HEK293 (cell line): ENCODE data around the gene HDC.

Source experiments
- CTCF ChIA-PET: fragments of 350-600 bp; formaldehyde crosslinking; extraction: SDS; loops from one replicate; lab custom pipeline; 2021; ENCODE audit warnings: antibody characterized with exemption; lab: Yijun Ruan, JAX
- POLR2A ChIA-PET: fragments of 300-600 bp; formaldehyde crosslinking; extraction: SDS; loops from one replicate; lab custom pipeline; 2020; ENCODE audit warnings: antibody characterized with exemption, inconsistent platforms; lab: Yijun Ruan, JAX
- H3K27ac ChIP-seq: fragments of 200-500 bp; sonication (Bioruptor generic); 2 replicates; pipeline ENCODE4 v1.5.1; 2014; ENCODE audit warnings: low read depth, low read length, control low read depth, inconsistent platforms; ENCODE audit errors: extremely low read depth
- H3K36me3 ChIP-seq, 2 experiments: fragments of 200-500 bp in 1 of 2; sonication (Bioruptor generic) in 1 of 2; 1 replicate in 1 of 2; 2 replicates in 1 of 2; pipeline ENCODE4 v1.5.1; 2014 to 2017; ENCODE audit warnings: inconsistent platforms in 2 of 2, low read length in 2 of 2; ENCODE audit not compliant: control insufficient read depth in 2 of 2, insufficient read depth in 1 of 2
- H3K4me1 ChIP-seq: fragments of 200-500 bp; sonication (Bioruptor generic); 2 replicates; pipeline ENCODE4 v1.5.1; 2014; ENCODE audit warnings: mild to moderate bottlenecking, low read length, inconsistent platforms; ENCODE audit not compliant: control insufficient read depth, insufficient read depth
- H3K4me3 ChIP-seq: 2 replicates; pipeline ENCODE4 v1.5.1; 2011; ENCODE audit warnings: low read depth, mild to moderate bottlenecking, control low read depth, low read length, moderate library complexity
- H3K9me3 ChIP-seq: fragments of 200-500 bp; sonication (Bioruptor generic); 2 replicates; pipeline ENCODE4 v1.5.1; 2014; ENCODE audit warnings: low read depth, low read length, inconsistent platforms; ENCODE audit not compliant: control insufficient read depth, insufficient read depth
- TSHZ1 ChIP-seq: fragments of 450-650 bp; formaldehyde crosslinking; IDR thresholded peaks from 2 replicates; pipeline ENCODE4 v1.5.1; 2016; ENCODE audit warnings: missing biosample characterization, missing genetic modification characterization, borderline replicate concordance
- ZBTB17 ChIP-seq: fragments of 450-650 bp; formaldehyde crosslinking; IDR thresholded peaks from 2 replicates; pipeline ENCODE4 v1.5.1; 2016; ENCODE audit warnings: missing biosample characterization, missing genetic modification characterization
- ZFP3 ChIP-seq: fragments of 450-650 bp; formaldehyde crosslinking; IDR thresholded peaks from 2 replicates; pipeline ENCODE4 v1.5.1; 2016; ENCODE audit warnings: low read depth, missing biosample characterization, missing genetic modification characterization
- ZNF121 ChIP-seq: fragments of 450-650 bp; formaldehyde crosslinking; IDR thresholded peaks from 2 replicates; pipeline ENCODE4 v1.5.1; 2016; ENCODE audit warnings: missing biosample characterization, missing genetic modification characterization
- ZNF223 ChIP-seq: fragments of 450-650 bp; formaldehyde crosslinking; IDR thresholded peaks from 2 replicates; pipeline ENCODE4 v1.5.1; 2016; ENCODE audit warnings: missing biosample characterization, missing genetic modification characterization
- ZNF274 ChIP-seq, 2 experiments: fragments of 200-500 bp in 1 of 2; fragments of 450-650 bp in 1 of 2; sonication (Bioruptor generic) in 1 of 2; formaldehyde crosslinking in 1 of 2; IDR thresholded peaks; 2 replicates each; pipeline versions ENCODE4 v1.5.1 to v1.6.1; 2014 to 2016; ENCODE audit warnings: borderline replicate concordance in 1 of 2, inconsistent platforms in 1 of 2, low read length in 1 of 2, missing biosample characterization in 1 of 2, missing genetic modification characterization in 1 of 2
- ZNF302 ChIP-seq: fragments of 450-650 bp; formaldehyde crosslinking; IDR thresholded peaks from 2 replicates; pipeline ENCODE4 v1.5.1; 2016; ENCODE audit warnings: missing biosample characterization, missing genetic modification characterization, low read depth
- ZNF311 ChIP-seq: fragments of 450-650 bp; formaldehyde crosslinking; IDR thresholded peaks from 2 replicates; pipeline ENCODE4 v1.5.1; 2017; ENCODE audit warnings: missing biosample characterization, missing genetic modification characterization, borderline replicate concordance
- ZNF510 ChIP-seq: fragments of 450-650 bp; formaldehyde crosslinking; IDR thresholded peaks from 2 replicates; pipeline ENCODE4 v1.5.1; 2018; ENCODE audit warnings: mild to moderate bottlenecking, missing genetic modification characterization, missing biosample characterization; ENCODE audit not compliant: insufficient replicate concordance
- ZNF514 ChIP-seq: fragments of 450-650 bp; formaldehyde crosslinking; IDR thresholded peaks from 2 replicates; pipeline ENCODE4 v1.5.1; 2016; ENCODE audit warnings: missing biosample characterization, missing genetic modification characterization
- ZNF530 ChIP-seq: fragments of 450-650 bp; formaldehyde crosslinking; IDR thresholded peaks from 2 replicates; pipeline ENCODE4 v1.5.1; 2016; ENCODE audit warnings: low read depth, missing biosample characterization, missing genetic modification characterization
- ZNF549 ChIP-seq: fragments of 450-650 bp; IDR thresholded peaks from 2 replicates; pipeline ENCODE4 v1.5.1; 2018; ENCODE audit warnings: missing biosample characterization, missing genetic modification characterization, mild to moderate bottlenecking, inconsistent platforms, moderate library complexity
- ZNF701 ChIP-seq: fragments of 450-650 bp; formaldehyde crosslinking; IDR thresholded peaks from 2 replicates; pipeline ENCODE4 v1.5.1; 2016; ENCODE audit warnings: missing biosample characterization, missing genetic modification characterization
- TF ChIP-seq, protein P1 (sequence below): fragments of 450-650 bp; IDR thresholded peaks from 2 replicates; pipeline ENCODE4 v1.5.1; 2018; ENCODE audit warnings: missing biosample characterization, mild to moderate bottlenecking, missing genetic modification characterization
- TF ChIP-seq, protein P2 (sequence below): fragments of 450-650 bp; formaldehyde crosslinking; IDR thresholded peaks from 2 replicates; pipeline ENCODE4 v1.5.1; 2016; ENCODE audit warnings: missing biosample characterization, missing genetic modification characterization
- TF ChIP-seq, protein P3 (sequence below): fragments of 450-650 bp; formaldehyde crosslinking; IDR thresholded peaks from 2 replicates; pipeline ENCODE4 v1.5.1; 2016; ENCODE audit warnings: missing biosample characterization, missing genetic modification characterization, borderline replicate concordance
- TF ChIP-seq, protein P4 (sequence below): IDR thresholded peaks from 2 replicates; pipeline ENCODE4 v1.6.1; 2011; ENCODE audit warnings: mild to moderate bottlenecking, low read depth, low read length, borderline replicate concordance

Gene HDC, protein sequence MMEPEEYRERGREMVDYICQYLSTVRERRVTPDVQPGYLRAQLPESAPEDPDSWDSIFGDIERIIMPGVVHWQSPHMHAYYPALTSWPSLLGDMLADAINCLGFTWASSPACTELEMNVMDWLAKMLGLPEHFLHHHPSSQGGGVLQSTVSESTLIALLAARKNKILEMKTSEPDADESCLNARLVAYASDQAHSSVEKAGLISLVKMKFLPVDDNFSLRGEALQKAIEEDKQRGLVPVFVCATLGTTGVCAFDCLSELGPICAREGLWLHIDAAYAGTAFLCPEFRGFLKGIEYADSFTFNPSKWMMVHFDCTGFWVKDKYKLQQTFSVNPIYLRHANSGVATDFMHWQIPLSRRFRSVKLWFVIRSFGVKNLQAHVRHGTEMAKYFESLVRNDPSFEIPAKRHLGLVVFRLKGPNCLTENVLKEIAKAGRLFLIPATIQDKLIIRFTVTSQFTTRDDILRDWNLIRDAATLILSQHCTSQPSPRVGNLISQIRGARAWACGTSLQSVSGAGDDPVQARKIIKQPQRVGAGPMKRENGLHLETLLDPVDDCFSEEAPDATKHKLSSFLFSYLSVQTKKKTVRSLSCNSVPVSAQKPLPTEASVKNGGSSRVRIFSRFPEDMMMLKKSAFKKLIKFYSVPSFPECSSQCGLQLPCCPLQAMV

GRCh38 chr15:50265620-50266019 lies at the start of gene HDC:
Gene HDC, minus strand, starts transcription at chr15:50265726. Its CDS starts 103 bp downstream, at chr15:50265623.
- Histone ChIP-seq H3K27ac (no peak within 1 kb of the TSS), H3K4me1 (no peaks in the 10 kb centered on the region), H3K9me3 (no peaks in the 10 kb centered on the region), H3K36me3 (no peaks in the 10 kb centered on the region), H3K4me3 (no peak within 1 kb of the TSS)
- ChIA-PET CTCF (no interaction called here), POLR2A (no interaction called here)
- TF ChIP-seq ZBTB17 (tag by site-specific recombination) (no peak), ZNF302 (no peak), ZNF274 (IDR thresholded peaks at IDR 0.05; ENCODE audit: low read length) (no peak), ZNF274 (tag by site-specific recombination; IDR thresholded peaks at IDR 0.05; ENCODE audit: borderline replicate concordance) (no peak), ZNF311 (tag by site-specific recombination) (no peak), ZNF549 (no peak), ZNF223 (tag by site-specific recombination) (no peak), TSHZ1 (tag by site-specific recombination) (no peak), ZNF701 (tag by site-specific recombination) (no peak), ZFP3 (tag by site-specific recombination) (no peak), ZNF510 (tag by site-specific recombination) (no peak), ZNF530 (tag by site-specific recombination) (no peak), ZNF121 (tag by site-specific recombination) (no peak), ZNF514 (tag by site-specific recombination) (no peak)
- TF ChIP-seq, protein P1, sequence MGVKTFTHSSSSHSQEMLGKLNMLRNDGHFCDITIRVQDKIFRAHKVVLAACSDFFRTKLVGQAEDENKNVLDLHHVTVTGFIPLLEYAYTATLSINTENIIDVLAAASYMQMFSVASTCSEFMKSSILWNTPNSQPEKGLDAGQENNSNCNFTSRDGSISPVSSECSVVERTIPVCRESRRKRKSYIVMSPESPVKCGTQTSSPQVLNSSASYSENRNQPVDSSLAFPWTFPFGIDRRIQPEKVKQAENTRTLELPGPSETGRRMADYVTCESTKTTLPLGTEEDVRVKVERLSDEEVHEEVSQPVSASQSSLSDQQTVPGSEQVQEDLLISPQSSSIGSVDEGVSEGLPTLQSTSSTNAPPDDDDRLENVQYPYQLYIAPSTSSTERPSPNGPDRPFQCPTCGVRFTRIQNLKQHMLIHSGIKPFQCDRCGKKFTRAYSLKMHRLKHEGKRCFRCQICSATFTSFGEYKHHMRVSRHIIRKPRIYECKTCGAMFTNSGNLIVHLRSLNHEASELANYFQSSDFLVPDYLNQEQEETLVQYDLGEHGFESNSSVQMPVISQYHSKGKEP = no peak
- TF ChIP-seq, protein P2, sequence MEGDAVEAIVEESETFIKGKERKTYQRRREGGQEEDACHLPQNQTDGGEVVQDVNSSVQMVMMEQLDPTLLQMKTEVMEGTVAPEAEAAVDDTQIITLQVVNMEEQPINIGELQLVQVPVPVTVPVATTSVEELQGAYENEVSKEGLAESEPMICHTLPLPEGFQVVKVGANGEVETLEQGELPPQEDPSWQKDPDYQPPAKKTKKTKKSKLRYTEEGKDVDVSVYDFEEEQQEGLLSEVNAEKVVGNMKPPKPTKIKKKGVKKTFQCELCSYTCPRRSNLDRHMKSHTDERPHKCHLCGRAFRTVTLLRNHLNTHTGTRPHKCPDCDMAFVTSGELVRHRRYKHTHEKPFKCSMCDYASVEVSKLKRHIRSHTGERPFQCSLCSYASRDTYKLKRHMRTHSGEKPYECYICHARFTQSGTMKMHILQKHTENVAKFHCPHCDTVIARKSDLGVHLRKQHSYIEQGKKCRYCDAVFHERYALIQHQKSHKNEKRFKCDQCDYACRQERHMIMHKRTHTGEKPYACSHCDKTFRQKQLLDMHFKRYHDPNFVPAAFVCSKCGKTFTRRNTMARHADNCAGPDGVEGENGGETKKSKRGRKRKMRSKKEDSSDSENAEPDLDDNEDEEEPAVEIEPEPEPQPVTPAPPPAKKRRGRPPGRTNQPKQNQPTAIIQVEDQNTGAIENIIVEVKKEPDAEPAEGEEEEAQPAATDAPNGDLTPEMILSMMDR (tag by site-specific recombination) = no peak
- TF ChIP-seq, protein P3, sequence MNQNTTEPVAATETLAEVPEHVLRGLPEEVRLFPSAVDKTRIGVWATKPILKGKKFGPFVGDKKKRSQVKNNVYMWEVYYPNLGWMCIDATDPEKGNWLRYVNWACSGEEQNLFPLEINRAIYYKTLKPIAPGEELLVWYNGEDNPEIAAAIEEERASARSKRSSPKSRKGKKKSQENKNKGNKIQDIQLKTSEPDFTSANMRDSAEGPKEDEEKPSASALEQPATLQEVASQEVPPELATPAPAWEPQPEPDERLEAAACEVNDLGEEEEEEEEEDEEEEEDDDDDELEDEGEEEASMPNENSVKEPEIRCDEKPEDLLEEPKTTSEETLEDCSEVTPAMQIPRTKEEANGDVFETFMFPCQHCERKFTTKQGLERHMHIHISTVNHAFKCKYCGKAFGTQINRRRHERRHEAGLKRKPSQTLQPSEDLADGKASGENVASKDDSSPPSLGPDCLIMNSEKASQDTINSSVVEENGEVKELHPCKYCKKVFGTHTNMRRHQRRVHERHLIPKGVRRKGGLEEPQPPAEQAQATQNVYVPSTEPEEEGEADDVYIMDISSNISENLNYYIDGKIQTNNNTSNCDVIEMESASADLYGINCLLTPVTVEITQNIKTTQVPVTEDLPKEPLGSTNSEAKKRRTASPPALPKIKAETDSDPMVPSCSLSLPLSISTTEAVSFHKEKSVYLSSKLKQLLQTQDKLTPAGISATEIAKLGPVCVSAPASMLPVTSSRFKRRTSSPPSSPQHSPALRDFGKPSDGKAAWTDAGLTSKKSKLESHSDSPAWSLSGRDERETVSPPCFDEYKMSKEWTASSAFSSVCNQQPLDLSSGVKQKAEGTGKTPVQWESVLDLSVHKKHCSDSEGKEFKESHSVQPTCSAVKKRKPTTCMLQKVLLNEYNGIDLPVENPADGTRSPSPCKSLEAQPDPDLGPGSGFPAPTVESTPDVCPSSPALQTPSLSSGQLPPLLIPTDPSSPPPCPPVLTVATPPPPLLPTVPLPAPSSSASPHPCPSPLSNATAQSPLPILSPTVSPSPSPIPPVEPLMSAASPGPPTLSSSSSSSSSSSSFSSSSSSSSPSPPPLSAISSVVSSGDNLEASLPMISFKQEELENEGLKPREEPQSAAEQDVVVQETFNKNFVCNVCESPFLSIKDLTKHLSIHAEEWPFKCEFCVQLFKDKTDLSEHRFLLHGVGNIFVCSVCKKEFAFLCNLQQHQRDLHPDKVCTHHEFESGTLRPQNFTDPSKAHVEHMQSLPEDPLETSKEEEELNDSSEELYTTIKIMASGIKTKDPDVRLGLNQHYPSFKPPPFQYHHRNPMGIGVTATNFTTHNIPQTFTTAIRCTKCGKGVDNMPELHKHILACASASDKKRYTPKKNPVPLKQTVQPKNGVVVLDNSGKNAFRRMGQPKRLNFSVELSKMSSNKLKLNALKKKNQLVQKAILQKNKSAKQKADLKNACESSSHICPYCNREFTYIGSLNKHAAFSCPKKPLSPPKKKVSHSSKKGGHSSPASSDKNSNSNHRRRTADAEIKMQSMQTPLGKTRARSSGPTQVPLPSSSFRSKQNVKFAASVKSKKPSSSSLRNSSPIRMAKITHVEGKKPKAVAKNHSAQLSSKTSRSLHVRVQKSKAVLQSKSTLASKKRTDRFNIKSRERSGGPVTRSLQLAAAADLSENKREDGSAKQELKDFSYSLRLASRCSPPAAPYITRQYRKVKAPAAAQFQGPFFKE (tag by site-specific recombination) = no peak
- TF ChIP-seq, protein P4, sequence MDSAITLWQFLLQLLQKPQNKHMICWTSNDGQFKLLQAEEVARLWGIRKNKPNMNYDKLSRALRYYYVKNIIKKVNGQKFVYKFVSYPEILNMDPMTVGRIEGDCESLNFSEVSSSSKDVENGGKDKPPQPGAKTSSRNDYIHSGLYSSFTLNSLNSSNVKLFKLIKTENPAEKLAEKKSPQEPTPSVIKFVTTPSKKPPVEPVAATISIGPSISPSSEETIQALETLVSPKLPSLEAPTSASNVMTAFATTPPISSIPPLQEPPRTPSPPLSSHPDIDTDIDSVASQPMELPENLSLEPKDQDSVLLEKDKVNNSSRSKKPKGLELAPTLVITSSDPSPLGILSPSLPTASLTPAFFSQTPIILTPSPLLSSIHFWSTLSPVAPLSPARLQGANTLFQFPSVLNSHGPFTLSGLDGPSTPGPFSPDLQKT = no peak
- TF ChIP-seq, all 188 proteins: peak for 0
